GM12878 (cell line): ENCODE measurements around the gene IL1RAPL1. TPM values are rescaled to one million over a fixed set of nuclear protein-coding genes. Genes with fewer than 3 reads are reported as not detected.

Experiments
- ATAC-seq: fragments of 200-7000 bp; cut with Tn5 transposase; 3 replicates; pipeline ENCODE4 v1.9.1; 2020; ENCODE audit warnings: mild to moderate bottlenecking, moderate library complexity
- BruUV-seq: library from RNA; stranded (reverse); fragments of 400-500 nt; replicated peaks from 2 replicates; lab custom pipeline; 2021; lab: Mats Ljungman, UMichigan
- CTCF ChIA-PET: fragments of 300-600 bp; sonication (Branson Sonifier 250); formaldehyde crosslinking; extraction: SDS; loops from one replicate; lab custom pipeline; 2021; ENCODE audit warnings: inconsistent platforms; lab: Yijun Ruan, JAX
- POLR2A ChIA-PET: fragments of 350-600 bp; formaldehyde crosslinking; extraction: SDS; loops from one replicate; lab custom pipeline; 2021; ENCODE audit warnings: inconsistent platforms; lab: Charles Lee
- RAD21 ChIA-PET: fragments of 300-600 bp; sonication (Branson Sonifier 250); formaldehyde crosslinking; loops from one replicate; lab custom pipeline; 2023; ENCODE audit warnings: antibody characterized with exemption; ENCODE audit not compliant: unreplicated experiment; lab: Charles Lee
- SMC1A ChIA-PET: fragments of 300-600 bp; sonication (Branson Sonifier 250); formaldehyde crosslinking; loops from one replicate; lab custom pipeline; 2023; ENCODE audit not compliant: unreplicated experiment, uncharacterized antibody; lab: Charles Lee
- DNase-seq: peaks from one replicate; pipeline ENCODE4 v3.0.0-alpha.2; 2011; ENCODE audit warnings: low read depth, low spot score
- FAIRE-seq: peaks from 3 replicates; lab custom pipeline; 2011; peaks lifted over from hg19 to GRCh38; lab: Jason Lieb, UNC
- H2AFZ ChIP-seq: 2 replicates; pipeline ENCODE4 v1.6.0; 2011; ENCODE audit warnings: low read depth, low read length, control low read depth; ENCODE audit not compliant: control insufficient read depth
- H3K27ac ChIP-seq: 2 replicates; pipeline ENCODE4 v1.5.1; 2011; ENCODE audit warnings: control low read depth; ENCODE audit not compliant: control insufficient read depth, insufficient read depth
- H3K27me3 ChIP-seq, 2 experiments: replicated peaks in 1 of 2; 2 replicates each; pipeline versions ENCODE4 v1.6.0 to v1.6.1; 2011; ENCODE audit warnings: low read length in 1 of 2; ENCODE audit not compliant: control insufficient read depth in 2 of 2, insufficient read depth in 2 of 2
- H3K36me3 ChIP-seq, 2 experiments: 2 replicates each; pipeline ENCODE4 v1.5.1; 2011; ENCODE audit warnings: low read length in 1 of 2; ENCODE audit not compliant: control insufficient read depth in 2 of 2, insufficient read depth in 2 of 2
- H3K4me1 ChIP-seq: 2 replicates; pipeline ENCODE4 v1.6.1; 2011; ENCODE audit warnings: mild to moderate bottlenecking, low read length, moderate library complexity, mixed read lengths; ENCODE audit not compliant: control insufficient read depth, insufficient read depth
- H3K4me2 ChIP-seq: 2 replicates; pipeline ENCODE4 v1.6.0; 2011; ENCODE audit warnings: control low read depth; ENCODE audit not compliant: control insufficient read depth, insufficient read depth
- H3K4me3 ChIP-seq: fragments of 200-600 bp; sonication (generic); 2 replicates; pipeline ENCODE4 v1.5.1; 2016
- H3K79me2 ChIP-seq: 2 replicates; pipeline ENCODE4 v1.6.0; 2011; ENCODE audit warnings: low read length; ENCODE audit not compliant: control insufficient read depth, insufficient read depth
- H3K9ac ChIP-seq: 2 replicates; pipeline ENCODE4 v1.8.0; 2011; ENCODE audit warnings: low read length, control low read depth, mixed read lengths; ENCODE audit not compliant: control insufficient read depth, insufficient read depth
- H3K9me3 ChIP-seq: replicated peaks from 3 replicates; pipeline ENCODE4 v1.5.1; 2011; ENCODE audit warnings: mild to moderate bottlenecking, low read length; ENCODE audit not compliant: control insufficient read depth, insufficient read depth
- H4K20me1 ChIP-seq: 2 replicates; pipeline ENCODE4 v1.6.0; 2011; ENCODE audit not compliant: control insufficient read depth, insufficient read depth
- ASH2L ChIP-seq: fragments of 300-600, 200-600 bp; sonication (generic); IDR thresholded peaks from 2 replicates; pipeline ENCODE4 v1.6.1; 2017; ENCODE audit warnings: low read depth, mild to moderate bottlenecking, borderline replicate concordance
- ATF7 ChIP-seq: fragments of 450-650 bp; IDR thresholded peaks from 2 replicates; pipeline ENCODE4 v1.6.1; 2016; ENCODE audit warnings: low read depth, mild to moderate bottlenecking
- BHLHE40 ChIP-seq, 2 experiments: fragments of 450-650 bp in 1 of 2; IDR thresholded peaks; 2 replicates each; pipeline ENCODE4 v1.6.1; 2011 to 2017; ENCODE audit warnings: low read depth in 2 of 2, borderline replicate concordance in 1 of 2, improper control_type of control experiment in 1 of 2, low read length in 1 of 2, mild to moderate bottlenecking in 1 of 2
- EED ChIP-seq: sonication (generic); IDR thresholded peaks from 2 replicates; pipeline ENCODE4 v1.6.1; 2016; ENCODE audit warnings: antibody characterized with exemption, low read depth
- EP300 ChIP-seq, 2 experiments: fragments of 150-350 bp in 1 of 2; IDR thresholded peaks; 2 replicates each; pipeline ENCODE4 v1.6.1; 2011 to 2012; ENCODE audit warnings: low read depth in 2 of 2, low read length in 2 of 2, borderline replicate concordance in 1 of 2, improper control_type of control experiment in 1 of 2, inconsistent platforms in 1 of 2; ENCODE audit not compliant: control insufficient read depth in 1 of 2
- FOXK2 ChIP-seq: fragments of 450-650 bp; IDR thresholded peaks from 2 replicates; pipeline ENCODE4 v1.6.1; 2017; ENCODE audit warnings: mild to moderate bottlenecking, moderate library complexity
- GATAD2B ChIP-seq: fragments of 450-650 bp; conservative IDR thresholded peaks from 2 replicates; pipeline ENCODE4 v1.6.1; 2017; ENCODE audit warnings: low read depth, mild to moderate bottlenecking, moderate library complexity
- HDAC2 ChIP-seq: fragments of 200-600 bp; sonication (generic); IDR thresholded peaks from 2 replicates; pipeline ENCODE4 v1.6.1; 2017
- IKZF2 ChIP-seq, 2 experiments: fragments of 450-650 bp; IDR thresholded peaks; 2 replicates each; pipeline ENCODE4 v1.6.1; 2017; ENCODE audit warnings: mild to moderate bottlenecking in 2 of 2, moderate library complexity in 2 of 2
- PKNOX1 ChIP-seq: fragments of 450-650 bp; IDR thresholded peaks from 2 replicates; pipeline ENCODE4 v1.6.1; 2016; ENCODE audit warnings: mild to moderate bottlenecking
- SIN3A ChIP-seq: IDR thresholded peaks from 2 replicates; pipeline ENCODE4 v1.6.1; 2012; ENCODE audit warnings: low read depth, low read length, improper control_type of control experiment
- SMAD5 ChIP-seq: IDR thresholded peaks from 2 replicates; pipeline ENCODE4 v1.6.1; 2016; ENCODE audit warnings: antibody characterized with exemption, low read depth
- SMARCA5 ChIP-seq: fragments of 450-650 bp; IDR thresholded peaks from 2 replicates; pipeline ENCODE4 v1.6.1; 2017; ENCODE audit warnings: mild to moderate bottlenecking
- SREBF1 ChIP-seq: IDR thresholded peaks from 2 replicates; pipeline ENCODE4 v1.6.1; 2012; ENCODE audit warnings: mild to moderate bottlenecking, low read length
- ZZZ3 ChIP-seq: IDR thresholded peaks from 2 replicates; pipeline ENCODE4 v1.6.1; 2011; ENCODE audit warnings: low read depth; ENCODE audit not compliant: control insufficient read depth, insufficient read length
- WGBS: methylation state at CpG from one replicate; pipeline ENCODE4 v1.1.6; 2016; ENCODE audit warnings: low lambda C conversion rate; ENCODE audit not compliant: insufficient replicate concordance, insufficient coverage; ENCODE audit errors: missing lambda C conversion rate; 5-methylcytosine and 5-hydroxymethylcytosine counted together
- in situ Hi-C: fragments of 300-500 bp; cut with MboI; formaldehyde crosslinking; loops from 9 replicates; pipeline ENCODE4 v1.14.3; 2018; ENCODE audit warnings: mixed read lengths
- intact Hi-C: fragments of 100-400 bp; cut with micrococcal nuclease; formaldehyde crosslinking; loops from one replicate; pipeline ENCODE4 v1.14.2; 2022; ENCODE audit not compliant: unreplicated experiment
- polyA plus RNA-seq, 11 experiments: library from polyadenylated mRNA; depleted of rRNA in 4 of 11; unstranded in 6 of 11; stranded (reverse) in 5 of 11; fragments of >200 nt; fragmentation: Nextera tagmentation in 4 of 11; fragmentation: Illumina TruSeq in 1 of 11; extraction: Ambion mirVana in 4 of 11; extraction: Trizol in 1 of 11; gene quantifications; 1 replicate in 1 of 11; 2 replicates in 10 of 11; pipeline versions ENCODE4 v1.2.1 to v1.2.3, GENCODE V29; 2011 to 2016; ENCODE audit warnings: inconsistent platforms in 2 of 11, missing spikeins in 2 of 11, low read depth in 1 of 11
- total RNA-seq, 4 experiments: library from RNA; depleted of rRNA in 3 of 4; stranded (reverse); fragments of >200 nt in 3 of 4; fragmentation: Illumina TruSeq in 1 of 4; extraction: Trizol in 1 of 4; gene quantifications; 2 replicates each; pipeline versions ENCODE4 v1.2.1 to v1.2.3, GENCODE V29; 2013 to 2021
- TF ChIP-seq, protein P1 (sequence below): fragments of 450-650 bp; IDR thresholded peaks from 2 replicates; pipeline ENCODE4 v1.6.1; 2017; ENCODE audit warnings: borderline replicate concordance
- TF ChIP-seq, protein P2 (sequence below): IDR thresholded peaks from 2 replicates; pipeline ENCODE4 v1.6.1; 2012; ENCODE audit warnings: low read depth, low read length, improper control_type of control experiment

IL1RAPL1 gene
- total and polyA plus RNA-seq, 10 of the 15 experiments (the other 5 are each of a cell fraction or from before 2014, with no cell fraction given), result not detected

- ChIA-PET CTCF (no interaction called here), RAD21 (no interaction called here), POLR2A (no interaction called here), SMC1A (interaction anchor here (1.8 kb wide), 1 partner anchor 9 kb away, joined by 7 read pairs; no protein-coding TSS in a partner anchor)
- TF ChIP-seq BHLHE40 (IDR thresholded peaks at IDR 0.05; ENCODE audit: borderline replicate concordance in 1 of 2, low read depth in 2 of 2, low read length in 1 of 2), result no peak
- no peak for TF ChIP-seq SREBF1
- no peak for TF ChIP-seq HDAC2
- TF ChIP-seq EP300 (IDR thresholded peaks at IDR 0.05; ENCODE audit: borderline replicate concordance in 1 of 2, control insufficient read depth in 1 of 2, low read depth in 2 of 2, low read length in 2 of 2), result no peak
- TF ChIP-seq, protein P1, sequence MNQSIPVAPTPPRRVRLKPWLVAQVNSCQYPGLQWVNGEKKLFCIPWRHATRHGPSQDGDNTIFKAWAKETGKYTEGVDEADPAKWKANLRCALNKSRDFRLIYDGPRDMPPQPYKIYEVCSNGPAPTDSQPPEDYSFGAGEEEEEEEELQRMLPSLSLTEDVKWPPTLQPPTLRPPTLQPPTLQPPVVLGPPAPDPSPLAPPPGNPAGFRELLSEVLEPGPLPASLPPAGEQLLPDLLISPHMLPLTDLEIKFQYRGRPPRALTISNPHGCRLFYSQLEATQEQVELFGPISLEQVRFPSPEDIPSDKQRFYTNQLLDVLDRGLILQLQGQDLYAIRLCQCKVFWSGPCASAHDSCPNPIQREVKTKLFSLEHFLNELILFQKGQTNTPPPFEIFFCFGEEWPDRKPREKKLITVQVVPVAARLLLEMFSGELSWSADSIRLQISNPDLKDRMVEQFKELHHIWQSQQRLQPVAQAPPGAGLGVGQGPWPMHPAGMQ, result no peak
- in situ Hi-C loops, result no loop called here
- DNase-seq (no peak), ATAC-seq (no peak), FAIRE-seq (no peak)
- H3K4me3 ChIP-seq, result no peak overlapping the region
- no peaks in the 10 kb centered on the region for H3K27me3 ChIP-seq
- BruUV-seq, result no TSS peak
- H3K4me2 ChIP-seq, result no peak overlapping the region
- H3K4me1 ChIP-seq, result no peaks in the 10 kb centered on the region
- H2AFZ ChIP-seq, result no peak overlapping the region
- no peaks in the 10 kb centered on the region for H3K79me2 ChIP-seq
- intact Hi-C loops, result no loop called here
- H3K9ac ChIP-seq, result no peak overlapping the region
- no peak overlapping the region for H3K27ac ChIP-seq
- no peaks in the 10 kb centered on the region for H3K36me3 ChIP-seq
- WGBS, result 25% methylated on average over 2 of the region's 2 CpGs
- H3K9me3 ChIP-seq, result no peaks in the 10 kb centered on the region
- H4K20me1 ChIP-seq, result no peaks in the 10 kb centered on the region
These were observed 1211.2 kb downstream of the IL1RAPL1 start for GRCh38 chrX:29798469-29798868.

- Histone ChIP-seq H3K36me3 (no peaks in the 10 kb centered on the region), H3K27me3 (no peaks in the 10 kb centered on the region), H3K4me3 (no peak overlapping the region), H3K79me2 (no peaks in the 10 kb centered on the region), H3K4me1 (no peaks in the 10 kb centered on the region), H2AFZ (no peak overlapping the region), H3K27ac (no peak overlapping the region), H3K4me2 (no peak overlapping the region), H4K20me1 (no peaks in the 10 kb centered on the region), H3K9me3 (no peaks in the 10 kb centered on the region), H3K9ac (no peak overlapping the region)
- POLR2A ChIA-PET, result no interaction called here
- CTCF ChIA-PET, result no interaction called here
- BruUV-seq, result no TSS peak
- SMC1A ChIA-PET, result no interaction called here
- in situ Hi-C loops (no loop called here), intact Hi-C loops (no loop called here)
- no peak for ATAC-seq
- DNase-seq, result no peak
- FAIRE-seq, result no peak
- RAD21 ChIA-PET, result no interaction called here
- TF ChIP-seq SIN3A, result no peak
- no peak for TF ChIP-seq IKZF2 (IDR thresholded peaks at IDR 0.05)
- no peak for TF ChIP-seq SMARCA5
- no peak for TF ChIP-seq EED
- TF ChIP-seq PKNOX1, result no peak
- TF ChIP-seq, protein P2, sequence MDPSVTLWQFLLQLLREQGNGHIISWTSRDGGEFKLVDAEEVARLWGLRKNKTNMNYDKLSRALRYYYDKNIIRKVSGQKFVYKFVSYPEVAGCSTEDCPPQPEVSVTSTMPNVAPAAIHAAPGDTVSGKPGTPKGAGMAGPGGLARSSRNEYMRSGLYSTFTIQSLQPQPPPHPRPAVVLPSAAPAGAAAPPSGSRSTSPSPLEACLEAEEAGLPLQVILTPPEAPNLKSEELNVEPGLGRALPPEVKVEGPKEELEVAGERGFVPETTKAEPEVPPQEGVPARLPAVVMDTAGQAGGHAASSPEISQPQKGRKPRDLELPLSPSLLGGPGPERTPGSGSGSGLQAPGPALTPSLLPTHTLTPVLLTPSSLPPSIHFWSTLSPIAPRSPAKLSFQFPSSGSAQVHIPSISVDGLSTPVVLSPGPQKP, result no peak
- no peak for TF ChIP-seq ATF7
- no peak for TF ChIP-seq SMAD5
- TF ChIP-seq FOXK2, result no peak
- TF ChIP-seq ZZZ3, result no peak
- TF ChIP-seq ASH2L, result no peak
- TF ChIP-seq GATAD2B, result no peak
These were observed 1225.9 kb downstream of the IL1RAPL1 start for GRCh38 chrX:29813174-29813573.
